Measurements from ENCODE around the gene KLC4. TPM values are rescaled to one million over a fixed set of nuclear protein-coding genes. Genes with fewer than 3 reads are reported as not detected.

The KLC4 gene
- total and polyA plus RNA-seq, 9 of the 15 experiments (the other 6 are each of a cell fraction or from before 2014, with no cell fraction given), result 1.7 to 16.2 (median 7.7) TPM

GRCh38 chr6:43060034-43060754, 763 bp downstream of the KLC4 start (continued):
- no peak for TF ChIP-seq PKNOX1 (IDR thresholded peaks at IDR 0.05)
- peak; percentile 33; the same call in 1 of the 2 replicates for TF ChIP-seq HMBOX1 (IDR thresholded peaks at IDR 0.05)
- 0 out of 2 replicates have a peak, but pooled peaks have one; percentile 9 for TF ChIP-seq MIER1 (IDR thresholded peaks at IDR 0.05; ENCODE audit: low read depth)
- no peak for TF ChIP-seq ZNF75A (CRISPR knock-in tag; IDR thresholded peaks at IDR 0.05)
- no peak for TF ChIP-seq ID3 (CRISPR knock-in tag; IDR thresholded peaks at IDR 0.05)
- TF ChIP-seq ID3 (tag; IDR thresholded peaks at IDR 0.05), result no peak
- no peak for TF ChIP-seq ZNF707 (CRISPR knock-in tag; conservative IDR thresholded peaks at IDR 0.05)
- TF ChIP-seq SMARCA4 (IDR thresholded peaks at IDR 0.05), result peak; percentile 54; the same call in 1 of the 2 replicates
- no peak for TF ChIP-seq ZHX1 (conservative IDR thresholded peaks at IDR 0.05; ENCODE audit: low read length)
- TF ChIP-seq ZNF436 (CRISPR knock-in tag; IDR thresholded peaks at IDR 0.05), result no peak
- TF ChIP-seq ETS1 (conservative IDR thresholded peaks at IDR 0.05; ENCODE audit: control insufficient read depth, low read depth, low read length), result peak; percentile 16; the same call in 1 of the 2 replicates
- no peak for TF ChIP-seq ARID3A (IDR thresholded peaks at IDR 0.05; ENCODE audit: borderline replicate concordance, low read depth, low read length)
- TF ChIP-seq JUNB (CRISPR knock-in tag; conservative IDR thresholded peaks at IDR 0.05), result no peak
- no peak for TF ChIP-seq KDM5B (IDR thresholded peaks at IDR 0.05; ENCODE audit: insufficient replicate concordance, low read depth, low read length)
- no peak for TF ChIP-seq ZNF398 (CRISPR knock-in tag; IDR thresholded peaks at IDR 0.05)
- TF ChIP-seq IFI16 (CRISPR knock-in tag; IDR thresholded peaks at IDR 0.05), result peak; percentile 51; the same call in 1 of the 2 replicates
- no peak for TF ChIP-seq POLR3G (IDR thresholded peaks at IDR 0.05; ENCODE audit: extremely low read depth, insufficient read length, insufficient replicate concordance)
